Kidney (tissue), 14 donors: ENCODE measurements around the gene METRN. TPM values are rescaled to one million over a fixed set of nuclear protein-coding genes. Genes with fewer than 3 reads are reported as not detected.
A peak's percentile ranks its signal among the peaks of the same experiment; 100 is the strongest.

Source experiments
- DNase-seq, 5 donors: peaks; one replicate each; pipeline ENCODE4 v3.0.0-alpha.2; 2013 to 2020
- FAIRE-seq: peaks from 2 replicates; lab custom pipeline; 2012; peaks lifted over from hg19 to GRCh38; lab: Jason Lieb, UNC
- H3K27ac ChIP-seq, 2 donors: one replicate each; pipeline ENCODE4 v1.7.0; 2013; ENCODE audit warnings: low read depth in 2 of 2, low read length in 2 of 2, inconsistent platforms in 1 of 2
- H3K27me3 ChIP-seq: one replicate; pipeline ENCODE4 v1.7.1; 2013; ENCODE audit warnings: low read length, inconsistent platforms; ENCODE audit not compliant: control insufficient read depth, insufficient read depth
- H3K36me3 ChIP-seq, 3 donors: one replicate each; pipeline versions ENCODE4 v1.7.0 to v1.7.1; 2013; ENCODE audit warnings: low read length in 3 of 3, control low read depth in 1 of 3, inconsistent platforms in 1 of 3; ENCODE audit not compliant: insufficient read depth in 3 of 3, control insufficient read depth in 2 of 3
- H3K4me1 ChIP-seq, 3 donors: one replicate each; pipeline versions ENCODE4 v1.7.0 to v1.7.1; 2013; ENCODE audit warnings: low read length in 3 of 3, inconsistent platforms in 1 of 3, low read depth in 1 of 3; ENCODE audit not compliant: control insufficient read depth in 2 of 3, insufficient read depth in 2 of 3
- H3K4me3 ChIP-seq, 3 donors: one replicate each; pipeline versions ENCODE4 v1.7.0 to v1.8.1; 2013; ENCODE audit warnings: low read length in 3 of 3, control low read depth in 1 of 3, inconsistent platforms in 1 of 3
- H3K9ac ChIP-seq, 3 donors: one replicate each; pipeline versions ENCODE4 v1.7.0 to v1.7.1; 2013; ENCODE audit warnings: low read length in 3 of 3, control low read depth in 1 of 3, inconsistent platforms in 1 of 3
- H3K9me3 ChIP-seq, 3 donors: one replicate each; pipeline versions ENCODE4 v1.7.0 to v1.7.1; 2013; ENCODE audit warnings: low read length in 3 of 3, control low read depth in 1 of 3, inconsistent platforms in 1 of 3; ENCODE audit not compliant: control insufficient read depth in 2 of 3, insufficient read depth in 1 of 3
- CTCF ChIP-seq: IDR thresholded peaks from 3 replicates; pipeline ENCODE4 v1.5.1; 2012; ENCODE audit warnings: mild to moderate bottlenecking, moderate library complexity, borderline replicate concordance; ENCODE audit not compliant: insufficient read depth; ENCODE audit errors: extremely low read depth
- intact Hi-C: fragments of 100-400 bp; cut with DNase I; formaldehyde crosslinking; loops from one replicate; pipeline ENCODE4 v1.11.1; 2022
- polyA plus RNA-seq: library from polyadenylated mRNA; stranded (reverse); fragments of 350-450 nt; fragmentation: Illumina TruSeq; extraction: RNeasy Lipid Tissue Mini Kit (QIAGEN cat#74804); gene quantifications from one replicate; pipeline ENCODE4 v1.2.3, GENCODE V29; 2014; ENCODE audit warnings: low read depth, low replicate concordance; ENCODE audit not compliant: insufficient read depth
- total RNA-seq: library from RNA; stranded (reverse); fragmentation: NEBNext Ultra II Directional; extraction: Animal tissue kit (Norgen Biotek cat#: 25700); gene quantifications from one replicate; pipeline ENCODE4 v1.2.1, GENCODE V29; 2021
- donor health status: control.
- donor health status: control.
- donor health status: control.
- donor health status: control.
- donor health status: control.
- donor health status: DM: yes; HTN: yes; CAD: no.
- donor health status: Normal renal cell carcinoma (clear cell type).

The METRN gene
- total and polyA plus RNA-seq, 2 donors from 2014 or later: 34.9 to 114 TPM

- no peak overlapping the region for H3K9ac ChIP-seq
- H3K27ac ChIP-seq: no peak overlapping the region
- no peaks in the 10 kb centered on the region for H3K9me3 ChIP-seq
- no peak overlapping the region for H3K4me3 ChIP-seq
- no peak for TF ChIP-seq CTCF
- no peaks in the 10 kb centered on the region for H3K4me1 ChIP-seq
- no peaks in the 10 kb centered on the region for H3K36me3 ChIP-seq
- intact Hi-C loops: no loop called here
- FAIRE-seq (no peak), DNase-seq (peak in 1 of 5 donors; percentile 51)
- H3K27me3 ChIP-seq: no peaks in the 10 kb centered on the region
These were observed 48.7 kb downstream of the METRN start for GRCh38 chr16:763369-764183.

GRCh38 chr16:764184-764750 is 49.3 kb downstream of the METRN start:
- no peaks in the 10 kb centered on the region for H3K27me3 ChIP-seq
- no peaks in the 10 kb centered on the region for H3K4me1 ChIP-seq
- no peak overlapping the region for H3K4me3 ChIP-seq
- peak in 1 of 5 donors; percentile 39 for DNase-seq
- no peak overlapping the region for H3K27ac ChIP-seq
- FAIRE-seq: no peak
- H3K36me3 ChIP-seq: no peaks in the 10 kb centered on the region
- no peaks in the 10 kb centered on the region for H3K9me3 ChIP-seq
- no peak overlapping the region for H3K9ac ChIP-seq
- intact Hi-C loops: no loop called here
- TF ChIP-seq CTCF: no peak

GRCh38 chr16:764848-765487 is 50.0 kb downstream of the METRN start:
- intact Hi-C loops: no loop called here
- H3K36me3 ChIP-seq: no peaks in the 10 kb centered on the region

More at GRCh38 chr16:764848-765487, 50.0 kb downstream of the METRN start:
- Histone ChIP-seq H3K27ac (no peak overlapping the region), H3K9ac (no peak overlapping the region), H3K27me3 (no peaks in the 10 kb centered on the region), H3K4me1 (no peaks in the 10 kb centered on the region), H3K9me3 (no peaks in the 10 kb centered on the region), H3K4me3 (no peak overlapping the region)
- TF ChIP-seq CTCF: no peak
- no peak for FAIRE-seq
- peak in 1 of 5 donors; percentile 44 for DNase-seq
